ENCODE data around the gene ANO10.

Gene ANO10

DNA sequence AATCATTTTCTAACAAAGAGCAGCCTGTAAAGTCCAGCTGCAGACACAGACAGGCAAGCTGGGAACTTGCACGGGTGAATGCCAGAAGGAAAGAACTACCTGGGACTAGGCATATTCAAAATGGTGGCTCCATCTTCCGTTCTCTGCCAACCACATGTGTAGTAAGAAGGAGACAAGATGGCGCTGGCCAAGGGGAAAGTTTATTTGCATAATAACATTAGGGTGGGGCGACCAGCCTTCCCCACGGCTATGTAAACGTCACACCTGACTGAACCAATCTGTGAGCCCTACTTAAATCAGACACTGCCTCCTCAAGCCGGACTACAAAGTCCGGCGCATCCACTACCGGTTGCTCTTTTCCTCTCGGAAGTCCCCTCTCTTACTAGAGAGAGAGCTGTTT, 204.7 kb downstream of the ANO10 start:
- DNase-seq (ENCODE audit: low spot score), result no peak

DNA sequence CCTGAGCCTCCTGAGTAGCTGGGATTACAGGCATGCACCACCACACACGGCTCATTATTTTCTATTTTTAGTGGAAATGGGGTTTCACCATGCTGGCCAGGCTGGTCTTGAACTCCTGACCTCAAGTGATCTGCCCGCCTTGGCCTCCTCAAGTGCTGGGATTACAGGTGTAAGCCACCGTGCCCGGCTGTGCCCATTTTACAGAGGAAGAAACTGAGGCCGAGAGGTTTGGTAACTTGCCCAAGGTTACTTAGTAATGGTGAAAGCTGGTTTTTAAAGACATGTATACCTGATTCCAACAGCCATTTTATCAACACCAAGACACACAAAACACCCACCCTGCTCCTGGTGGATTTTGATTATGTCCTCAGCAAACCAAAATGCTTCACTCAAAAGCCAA, 206.7 kb downstream of the ANO10 start:
- no peak for DNase-seq (ENCODE audit: low spot score)

DNA sequence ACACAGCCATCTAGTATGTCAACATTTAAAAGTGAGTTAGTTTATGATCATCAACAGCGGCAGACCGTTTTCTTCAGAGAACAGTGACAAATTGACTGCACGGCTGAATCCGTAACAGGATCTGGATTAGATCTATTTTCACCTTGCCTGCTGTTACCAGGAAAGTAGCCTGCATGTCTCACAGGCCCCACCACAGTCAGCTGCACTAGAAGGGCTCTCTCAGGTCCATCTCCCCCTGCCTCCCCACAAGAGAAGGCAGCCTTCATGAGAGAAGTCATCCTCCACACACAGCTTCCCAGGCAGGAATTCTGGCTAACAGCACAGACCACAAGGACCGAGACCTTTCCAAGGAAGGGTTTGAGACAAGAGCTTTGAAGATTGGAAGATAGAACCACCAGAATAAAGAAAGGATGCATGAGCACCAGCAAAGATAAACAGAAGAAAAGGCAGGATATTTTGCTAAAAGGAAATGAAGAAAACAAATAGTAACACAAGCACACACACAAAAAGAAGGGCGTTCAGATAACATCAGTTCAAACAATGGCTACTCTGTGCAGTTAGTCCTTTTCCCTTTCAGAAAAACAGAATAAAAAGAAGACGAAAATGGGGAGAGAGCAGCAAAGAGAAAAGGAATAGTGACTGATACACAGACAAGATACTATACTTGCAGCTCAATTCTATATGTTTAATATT, 208.0 kb downstream of the ANO10 start:
- no peak for DNase-seq (ENCODE audit: low spot score)

DNA sequence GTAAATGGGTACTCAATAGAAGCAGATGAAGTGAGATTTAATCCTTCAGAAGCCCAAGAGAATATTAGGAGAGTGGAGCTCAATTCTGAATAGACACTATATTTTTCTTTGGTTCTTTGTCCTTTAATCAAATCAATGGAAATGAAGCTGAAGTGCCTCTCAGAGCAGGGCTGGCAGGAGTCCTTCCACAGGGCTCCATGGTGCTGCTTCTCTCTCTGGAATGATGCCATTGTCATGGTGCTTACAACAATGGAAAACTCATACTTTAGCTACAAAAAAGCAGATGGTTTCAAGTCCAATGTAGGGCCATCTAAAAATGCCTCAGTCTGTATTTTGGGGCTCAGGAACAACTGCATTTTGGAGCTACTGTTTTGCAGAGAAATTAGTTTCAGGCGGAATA, 210.4 kb downstream of the ANO10 start:
- DNase-seq (ENCODE audit: low spot score), result no peak

DNA sequence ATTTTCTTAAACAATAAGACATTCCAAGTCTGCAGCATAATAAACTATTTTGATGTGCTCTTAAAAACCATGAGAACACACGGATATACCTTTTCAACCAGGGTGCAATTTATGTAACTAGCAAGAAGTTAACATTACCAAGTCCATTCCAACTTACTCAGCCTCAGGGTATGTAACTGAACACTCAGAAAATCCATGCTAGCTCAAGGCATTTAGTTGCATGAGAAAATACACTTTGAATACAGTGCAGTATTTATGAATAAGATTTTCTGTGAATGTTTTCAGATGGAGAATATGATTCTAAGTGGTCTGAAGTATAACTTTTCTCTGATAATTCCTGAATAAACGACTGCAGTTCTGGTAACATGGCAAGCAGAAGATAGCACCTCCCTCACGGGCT, 211.2 kb downstream of the ANO10 start:
- DNase-seq (ENCODE audit: low spot score), result no peak

DNA sequence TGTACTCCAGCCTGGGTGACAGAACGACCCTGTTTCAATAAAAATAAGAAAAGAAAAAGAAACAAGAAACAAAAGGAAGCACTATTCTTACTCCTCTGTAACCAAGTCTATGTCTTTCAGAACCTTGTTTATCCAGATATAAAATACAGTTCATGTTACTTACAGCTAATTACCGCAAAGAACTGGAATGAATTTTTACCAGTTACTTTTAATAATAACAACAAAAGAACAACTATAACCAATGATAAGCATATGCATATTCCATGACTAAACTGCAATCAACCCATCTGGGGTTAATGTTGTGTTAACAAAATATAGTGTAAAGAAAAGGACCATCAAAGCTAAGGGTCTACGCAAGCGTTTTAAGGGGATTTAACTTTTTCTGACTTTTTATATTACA, 212.3 kb downstream of the ANO10 start:
- DNase-seq (ENCODE audit: low spot score), result no peak

DNA sequence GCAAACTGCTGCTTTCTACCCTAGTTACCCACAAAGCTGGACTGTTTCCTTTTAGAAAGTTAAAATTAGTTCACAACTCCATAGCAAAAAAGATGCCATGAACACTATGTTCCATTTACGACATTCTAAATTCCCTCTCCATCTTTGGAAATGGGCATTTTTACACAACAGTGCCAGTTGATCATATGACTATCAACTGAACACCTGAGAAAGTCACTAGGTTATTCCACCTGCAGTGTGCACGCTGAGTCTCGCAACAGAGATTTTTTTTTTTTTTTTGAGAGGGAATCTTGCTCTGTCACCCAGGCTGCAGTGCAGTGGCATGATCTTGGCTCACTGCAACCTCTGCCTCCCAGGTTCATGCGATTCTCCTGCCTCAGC, 215.2 kb downstream of the ANO10 start:
- DNase-seq (ENCODE audit: low spot score), result no peak

DNA sequence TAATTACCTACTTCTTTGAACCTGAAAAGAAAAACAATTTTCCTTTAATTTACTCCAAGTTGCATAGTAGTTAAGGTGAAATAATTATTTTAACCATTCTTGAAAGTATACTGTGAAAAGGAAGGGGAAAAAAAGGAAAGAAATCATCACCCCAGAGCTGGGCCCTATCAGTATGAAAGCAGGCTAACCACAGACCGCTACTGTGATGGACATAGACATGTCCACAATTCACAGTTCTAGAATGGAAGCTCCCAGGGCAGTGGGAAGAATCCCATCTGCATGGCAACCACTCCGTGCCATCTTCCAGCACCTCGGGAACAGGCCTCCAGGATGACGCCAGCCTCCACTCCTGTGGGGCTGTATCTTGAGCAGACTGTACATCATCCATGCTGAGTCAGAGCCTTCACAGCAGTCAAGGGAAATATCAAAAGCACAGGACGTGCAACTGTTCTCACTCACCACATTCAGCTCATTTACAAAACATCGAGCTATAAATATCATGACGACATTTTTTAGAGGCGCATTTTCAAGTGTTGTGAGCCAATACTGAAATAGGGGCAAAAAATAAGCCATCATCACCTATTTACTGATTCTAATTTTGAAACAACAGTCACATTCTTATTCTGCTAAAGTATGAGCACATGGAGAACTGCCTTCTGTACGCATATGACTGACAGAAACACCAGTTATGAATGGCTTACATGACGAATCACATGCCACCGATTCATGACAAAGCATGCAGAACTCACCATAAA, 215.7 kb downstream of the ANO10 start:
- peak; percentile 37 for DNase-seq (ENCODE audit: low spot score)

DNA sequence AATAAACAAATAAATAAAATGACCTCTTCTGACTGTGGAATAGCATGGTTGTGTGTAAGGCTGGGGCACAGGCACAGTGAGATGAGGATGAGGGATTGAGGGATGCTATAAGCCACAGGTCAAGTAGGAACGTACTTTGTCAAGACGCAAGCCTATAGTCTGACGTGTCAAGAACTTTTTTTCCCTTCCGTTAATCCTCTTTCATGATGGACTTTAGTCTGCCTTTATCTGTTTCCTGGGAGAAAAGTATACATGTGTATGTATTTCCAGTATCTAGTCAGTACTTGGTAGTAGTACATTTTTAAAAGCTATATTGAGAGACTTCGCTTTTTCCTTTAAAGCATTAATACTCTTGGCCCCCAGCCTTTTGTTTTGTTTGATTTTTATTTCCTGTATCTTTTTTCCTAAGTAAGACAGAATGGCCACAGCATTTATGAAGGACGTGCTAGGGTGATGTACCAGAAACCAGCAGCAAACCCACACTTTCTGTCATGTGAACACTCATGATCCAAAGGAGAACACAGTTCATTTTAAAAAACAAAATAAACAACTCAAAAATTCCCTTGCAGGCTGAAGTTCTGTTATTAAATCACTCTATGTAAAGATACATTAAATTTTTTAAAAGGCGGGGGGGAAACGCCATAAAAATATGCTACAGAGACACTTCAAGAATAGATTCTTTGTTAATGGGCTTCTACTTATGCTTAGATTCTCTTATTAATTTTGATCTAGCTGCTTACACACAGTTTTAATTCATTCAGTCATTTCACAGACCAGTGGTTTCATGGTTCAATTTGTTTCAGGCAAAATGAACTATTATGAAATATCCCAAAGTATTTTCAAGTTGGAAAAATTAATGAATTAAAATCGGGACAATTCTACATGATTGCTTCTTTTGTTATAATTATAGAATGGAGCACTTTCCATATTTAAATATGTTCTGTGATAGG, 220.8 kb downstream of the ANO10 start:
- DNase-seq (ENCODE audit: low spot score), result no peak

DNA sequence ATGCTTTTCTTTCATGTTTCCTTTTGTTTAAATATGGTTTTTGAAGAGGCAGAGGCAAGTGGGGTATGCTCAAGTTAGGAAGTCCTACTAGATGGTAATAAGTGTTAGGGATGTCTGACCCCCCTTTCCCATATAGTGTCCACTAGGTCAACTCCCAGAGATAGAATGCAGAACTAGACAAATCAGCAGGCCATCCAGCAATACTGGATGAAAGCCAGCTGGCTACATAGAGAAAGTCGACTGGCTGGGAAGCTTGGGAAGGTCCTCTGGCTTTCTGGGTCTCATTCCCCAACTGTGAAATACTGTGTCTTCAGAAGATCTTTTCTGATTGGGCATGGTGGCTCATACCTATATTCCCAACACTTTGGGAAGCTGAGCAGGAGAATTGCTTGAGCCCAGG, 221.6 kb downstream of the ANO10 start:
- DNase-seq (ENCODE audit: low spot score), result no peak

DNA sequence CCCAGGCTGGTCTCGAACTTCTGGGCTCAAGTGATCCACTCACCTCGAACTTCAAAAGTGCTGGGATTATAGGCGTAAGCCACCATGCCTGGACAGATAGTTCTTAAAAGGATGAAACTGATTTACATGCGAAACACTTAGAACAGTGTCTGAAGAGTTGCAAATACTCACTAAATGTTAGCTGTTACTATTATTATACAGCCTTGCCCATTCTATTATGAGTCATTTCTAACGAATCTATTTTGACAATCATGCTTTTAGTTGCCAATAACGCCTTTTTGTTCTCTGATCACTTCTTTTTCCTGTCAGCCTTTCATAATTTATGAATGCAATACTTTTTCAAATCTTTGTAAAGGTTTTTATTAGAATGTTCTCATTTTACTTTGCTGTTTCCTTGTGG, 222.8 kb downstream of the ANO10 start:
- DNase-seq (ENCODE audit: low spot score), result no peak

DNA sequence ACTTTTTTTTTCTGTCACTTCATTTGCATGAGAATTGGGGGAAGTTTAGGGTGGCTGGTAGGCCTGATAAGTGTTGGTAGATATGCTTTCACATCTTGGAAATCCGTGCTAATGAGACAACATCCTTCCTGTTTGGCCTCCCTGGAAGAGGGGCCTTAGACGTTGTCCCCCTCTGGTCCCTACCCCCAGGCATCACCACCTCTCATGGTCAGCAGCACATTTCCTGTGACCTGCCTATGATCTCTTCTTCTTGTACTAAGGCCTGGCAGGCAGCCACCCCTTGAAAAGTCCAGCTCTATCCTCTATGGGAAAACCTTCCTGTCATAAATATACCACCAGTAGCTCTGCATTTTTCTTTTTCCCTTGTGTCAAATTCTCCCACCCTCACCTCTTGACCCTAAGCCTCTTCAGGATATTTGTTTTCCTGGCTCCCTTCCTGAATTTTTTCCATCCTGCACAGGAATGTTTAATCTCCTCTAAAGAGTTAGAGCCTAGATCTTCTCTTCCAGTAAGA, 227.7 kb downstream of the ANO10 start:
- no peak for DNase-seq (ENCODE audit: low spot score)

DNA sequence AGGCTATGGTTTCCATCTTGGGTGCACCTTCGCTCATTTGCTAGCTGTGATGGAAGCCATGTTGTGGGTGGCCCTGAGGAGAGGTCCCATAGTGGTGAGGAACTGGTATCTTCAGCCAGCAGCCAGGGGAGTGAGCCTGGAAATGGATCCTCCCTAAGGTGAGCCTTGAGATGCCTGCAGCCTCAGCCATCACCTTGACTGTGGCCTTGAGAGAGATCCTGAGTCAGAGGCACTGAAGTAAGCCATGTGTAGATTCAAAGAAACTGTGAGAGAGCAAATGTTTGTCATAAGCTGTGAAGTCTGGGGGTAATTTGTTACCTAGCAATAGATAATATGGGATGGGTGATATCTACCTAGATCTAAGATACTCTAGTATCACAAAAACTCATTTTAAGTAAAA, 230.2 kb downstream of the ANO10 start:
- DNase-seq (ENCODE audit: low spot score), result no peak

DNA sequence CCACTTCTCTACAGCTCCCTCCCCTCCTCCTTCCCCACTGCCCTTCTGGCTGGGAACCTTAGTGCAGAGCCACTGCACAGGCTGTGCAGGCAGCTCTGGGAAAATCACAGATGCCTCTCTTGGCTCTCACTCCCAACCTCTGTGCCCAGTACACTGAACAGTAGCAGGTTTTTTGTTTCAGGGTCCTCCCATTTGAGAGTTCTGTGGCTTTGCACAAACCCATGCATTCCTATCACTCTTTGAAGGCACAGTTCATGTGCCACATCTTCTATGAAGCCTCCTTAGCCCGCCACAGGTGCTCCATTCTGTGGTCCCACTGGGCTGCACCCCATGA, 231.6 kb downstream of the ANO10 start:
- DNase-seq (ENCODE audit: low spot score), result no peak

DNA sequence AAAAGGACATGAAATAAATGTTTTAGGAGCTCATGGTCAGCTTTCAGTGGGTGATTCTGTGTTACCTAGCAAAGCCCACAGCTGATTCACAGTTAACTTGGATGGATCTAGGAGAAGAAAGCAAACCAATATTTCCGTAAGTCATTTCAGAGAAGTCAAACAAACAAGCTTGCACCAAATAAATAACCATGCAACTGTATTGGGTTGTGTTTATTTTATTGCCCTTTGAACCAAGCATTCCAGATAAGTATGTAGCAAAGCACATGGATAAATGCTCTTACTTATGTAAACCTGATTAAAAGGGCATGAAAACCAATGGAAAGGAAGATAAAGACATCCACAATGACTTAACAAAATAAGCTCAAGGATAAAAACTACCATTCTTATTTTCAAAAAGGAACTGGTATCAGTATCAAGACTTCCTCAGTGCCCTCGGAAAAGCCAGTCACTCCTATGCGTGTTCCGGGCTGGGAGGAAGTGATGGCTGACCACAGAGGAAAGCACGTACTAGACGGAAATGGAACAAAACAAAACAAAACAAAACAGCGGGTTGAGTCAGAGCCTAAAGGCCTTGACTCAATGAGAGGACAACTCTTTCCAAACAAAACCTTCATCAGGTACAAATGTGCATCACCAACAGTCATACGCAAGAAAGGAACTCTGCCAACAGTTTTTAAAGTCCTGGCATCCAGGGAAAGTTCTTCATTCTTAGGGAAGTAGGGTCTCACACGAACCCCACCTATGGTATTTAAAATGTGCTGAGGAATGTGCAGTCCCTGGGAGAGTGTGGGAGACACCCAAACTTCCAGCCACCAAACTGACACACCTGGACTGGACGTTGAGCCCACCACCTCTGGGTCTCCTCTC, 232.2 kb downstream of the ANO10 start:
- DNase-seq (ENCODE audit: low spot score), result no peak

DNA sequence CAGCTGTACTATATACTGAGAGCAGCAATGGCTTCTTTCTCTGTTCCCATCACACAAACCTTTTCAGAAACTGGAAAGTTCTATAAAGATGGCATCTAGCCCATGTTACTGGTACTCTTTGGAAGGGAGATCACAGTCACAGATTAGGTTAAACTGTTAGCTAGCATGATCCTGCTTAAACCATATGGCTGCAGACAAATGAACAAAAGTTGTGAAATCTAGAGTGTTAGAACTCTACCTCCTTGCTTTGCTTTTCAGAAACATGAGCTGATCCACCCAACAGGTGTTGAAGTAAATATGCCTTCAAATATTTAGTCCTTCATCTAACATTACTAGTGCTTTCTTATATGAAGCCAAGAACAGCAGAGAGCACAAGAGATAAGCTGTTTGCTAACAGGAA, 232.9 kb downstream of the ANO10 start:
- DNase-seq (ENCODE audit: low spot score), result no peak

DNA sequence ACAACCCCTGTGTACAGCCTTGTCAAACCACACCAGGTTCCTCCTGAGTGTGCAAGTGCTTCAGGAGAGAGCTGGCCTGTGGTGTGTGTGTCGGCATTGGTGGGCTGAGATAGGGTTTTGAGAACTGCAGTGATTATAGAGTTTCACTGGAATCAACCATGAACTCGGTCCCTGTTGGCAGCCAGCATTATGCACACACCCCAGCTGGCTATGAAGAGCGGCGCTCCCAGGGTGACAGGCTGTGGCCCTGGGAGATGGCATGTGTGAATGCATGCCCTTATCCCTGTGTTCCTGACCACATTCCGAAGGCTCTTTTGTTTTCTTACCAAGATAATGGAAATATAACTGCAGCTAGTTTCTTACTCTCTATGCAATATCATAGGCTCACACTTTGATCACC, 233.6 kb downstream of the ANO10 start:
- DNase-seq (ENCODE audit: low spot score), result no peak

DNA sequence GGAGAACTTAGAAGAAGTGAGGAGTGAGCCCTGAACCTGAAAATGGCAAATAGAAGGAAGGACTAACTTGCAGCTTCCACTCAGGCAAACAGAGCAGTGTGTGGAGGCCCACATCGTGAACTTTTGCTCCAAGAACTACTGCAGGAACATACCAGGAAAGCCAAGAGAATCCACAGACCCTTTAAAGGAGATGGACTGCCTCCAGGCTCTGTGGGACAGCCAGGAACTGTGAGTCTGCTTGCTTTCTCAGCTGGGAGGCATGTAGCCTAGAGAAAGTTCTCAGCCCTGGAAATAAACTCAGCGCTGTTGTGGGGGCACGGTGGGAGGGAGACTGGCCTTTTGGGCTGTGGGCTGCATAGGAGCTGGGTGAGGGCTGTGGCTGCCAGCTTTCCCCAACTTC, 242.5 kb downstream of the ANO10 start:
- peak; percentile 51 for DNase-seq (ENCODE audit: low spot score)

DNA sequence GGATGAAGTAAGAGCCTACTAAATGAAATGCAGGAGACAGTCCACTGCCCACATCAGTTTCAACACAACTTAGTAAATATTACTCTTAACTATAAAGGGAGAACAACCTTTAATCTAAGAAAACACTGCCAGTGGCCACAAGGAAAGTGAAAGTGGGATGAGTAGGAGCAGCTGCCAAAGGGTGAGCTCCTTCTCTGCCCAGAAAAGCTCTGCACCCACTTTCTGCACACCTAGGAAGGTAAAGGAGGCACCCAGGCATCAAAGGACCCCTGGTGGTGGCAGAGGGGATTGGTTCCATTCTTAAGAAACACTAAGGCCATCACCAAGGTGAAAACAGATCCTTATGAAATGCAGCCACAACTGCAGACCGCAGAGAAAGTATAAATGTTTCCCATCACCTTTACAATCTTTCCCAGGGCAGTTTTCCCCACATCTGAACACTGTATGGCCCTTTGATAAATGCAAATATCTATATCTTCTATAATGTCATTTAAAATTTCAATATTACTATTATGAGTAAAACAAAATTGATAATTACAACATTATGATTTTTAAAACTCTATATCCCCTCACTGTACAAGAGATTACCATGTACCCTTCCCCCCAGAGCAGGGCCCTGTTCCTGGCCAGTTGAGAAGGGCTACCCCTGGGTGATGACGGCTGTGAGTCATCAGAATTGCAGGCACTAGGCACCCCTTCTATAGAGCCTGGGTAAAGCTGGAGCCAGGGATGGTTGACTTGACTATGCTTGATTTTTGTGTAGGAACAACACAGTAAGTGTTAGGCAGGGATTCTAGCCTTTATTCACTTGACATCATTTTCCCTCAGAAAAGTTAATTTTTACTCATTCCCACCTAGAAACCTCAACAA, 243.5 kb downstream of the ANO10 start:
- no peak for DNase-seq (ENCODE audit: low spot score)

DNA sequence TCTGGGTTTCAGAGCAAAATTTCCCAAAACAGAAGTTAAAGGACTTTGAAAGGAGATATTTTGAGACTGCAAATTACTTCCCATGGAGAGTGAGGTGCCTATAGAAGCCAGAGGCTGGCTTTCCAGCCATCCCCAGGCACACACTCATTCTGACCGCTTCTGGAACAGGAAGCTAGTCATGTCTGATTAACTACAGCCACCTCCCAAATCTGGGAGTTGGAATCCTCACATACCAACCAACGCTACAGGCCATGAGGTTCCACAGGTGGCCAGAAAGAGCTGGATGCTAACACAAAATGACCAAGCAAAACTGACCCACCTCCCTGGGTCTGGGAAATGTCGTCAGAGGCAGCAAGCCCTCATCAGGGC, 248.3 kb downstream of the ANO10 start:
- no peak for DNase-seq (ENCODE audit: low spot score)

Data from AG20443 (cell line).